RWPE1 (cell line): ENCODE results near the gene CCDC88C.

Source experiments
- CTCF ChIA-PET: fragments of 350-600 bp; sonication (Branson Sonifier 250); formaldehyde crosslinking; extraction: SDS; loops from one replicate; lab custom pipeline; 2021; lab: Yijun Ruan, JAX
- POLR2A ChIA-PET: fragments of 400-600 bp; formaldehyde crosslinking; extraction: SDS; loops from one replicate; lab custom pipeline; 2020; ENCODE audit warnings: antibody characterized with exemption; ENCODE audit not compliant: low non-redundant PET; lab: Yijun Ruan, JAX
- DNase-seq: peaks from one replicate; pipeline ENCODE4 v3.0.0; 2012; ENCODE audit warnings: low spot score
- H3K27ac ChIP-seq: fragments of 450-650 bp; 2 replicates; pipeline ENCODE4 v1.5.1; 2017
- CTCF ChIP-seq: fragments of 450-650 bp; conservative IDR thresholded peaks from 2 replicates; pipeline ENCODE4 v1.5.1; 2017; ENCODE audit warnings: low read depth, mild to moderate bottlenecking

The CCDC88C gene

GRCh38 chr14:91400696-91401095 is 16.9 kb downstream of the CCDC88C start:
- H3K27ac ChIP-seq: peak overlapping the region; percentile 98
- ChIA-PET POLR2A (no interaction called here), CTCF (interaction anchor here (0.6 kb wide), 1 partner anchor 22 kb away, joined by 3 read pairs; no protein-coding TSS in a partner anchor)
- no peak for TF ChIP-seq CTCF
- DNase-seq: no peak

GRCh38 chr14:91399868-91400640 is 17.6 kb downstream of the CCDC88C start:
- CTCF ChIA-PET: interaction anchor here (0.6 kb wide), 1 partner anchor 21 kb away, joined by 3 read pairs; no protein-coding TSS in a partner anchor
- POLR2A ChIA-PET: interaction anchor here (0.6 kb wide), 1 partner anchor 50 kb away, joined by 3 read pairs; no protein-coding TSS in a partner anchor
- H3K27ac ChIP-seq: peak overlapping the region; percentile 98
- no peak for DNase-seq
- no peak for TF ChIP-seq CTCF

GRCh38 chr14:91398707-91399106 is 18.9 kb downstream of the CCDC88C start:
- DNase-seq: no peak
- ChIA-PET POLR2A (interaction anchor here (1.3 kb wide), 1 partner anchor 17 kb away, joined by 4 read pairs; no protein-coding TSS in a partner anchor), CTCF (no interaction called here)
- TF ChIP-seq CTCF: no peak
- H3K27ac ChIP-seq: peak overlapping the region; percentile 98

- ChIA-PET POLR2A (interaction anchor here (1.3 kb wide), 1 partner anchor 18 kb away, joined by 4 read pairs; no protein-coding TSS in a partner anchor), CTCF (interaction anchor here (0.5 to 0.7 kb wide), 3 partner anchors 8 to 724 kb away, joined by 3 to 6 read pairs (median 4); partner anchors contain the start of genes CPSF2 and NDUFB1)
- peak overlapping the region; percentile 98 for H3K27ac ChIP-seq
- no peak for TF ChIP-seq CTCF
- no peak for DNase-seq
Measured at GRCh38 chr14:91397965-91398591, 19.5 kb downstream of the CCDC88C start.

- CTCF ChIA-PET: interaction anchor here (0.6 to 0.7 kb wide), 2 partner anchors 71 to 725 kb away, joined by 3 to 4 read pairs; partner anchors contain the start of genes CPSF2 and NDUFB1
- no peak for TF ChIP-seq CTCF
- POLR2A ChIA-PET: interaction anchor here (0.7 to 1.3 kb wide), 2 partner anchors 15 to 19 kb away, joined by 4 read pairs; no protein-coding TSS in a partner anchor
- no peak for DNase-seq
- H3K27ac ChIP-seq: peak overlapping the region; percentile 98
Measured at GRCh38 chr14:91396959-91397815, 20.4 kb downstream of the CCDC88C start.
